Skin epidermis (tissue), 12 donors: ENCODE data around the gene THUMPD3.

Source experiments
- H3K27ac ChIP-seq, 21 experiments: fragments of 200-600 bp; sonication (generic) in 11 of 21; one replicate each; pipeline ENCODE4 v1.5.0; 2020; ENCODE audit warnings: mild to moderate bottlenecking in 3 of 21, inconsistent platforms in 2 of 21, moderate library complexity in 2 of 21
- H3K4me3 ChIP-seq, 7 experiments: fragments of 200-600 bp; sonication (generic) in 2 of 7; one replicate each; pipeline ENCODE4 v1.5.0; 2020; ENCODE audit warnings: inconsistent platforms in 2 of 7, mild to moderate bottlenecking in 2 of 7, moderate library complexity in 1 of 7

The THUMPD3 gene

GRCh38 chr3:9396301-9396631 lies 33.4 kb downstream of the THUMPD3 start:
- Histone ChIP-seq H3K27ac (peak overlapping the region; percentile 79 to 100 (median 99)), H3K4me3 (peak overlapping the region; percentile 75 to 92 (median 90))

GRCh38 chr3:9396632-9397331 lies 33.9 kb downstream of the THUMPD3 start:
- H3K27ac ChIP-seq, result peak overlapping the region; percentile 79 to 100 (median 99)
- H3K4me3 ChIP-seq, result peak overlapping the region; percentile 75 to 92 (median 90)

- Histone ChIP-seq H3K4me3 (peak within 1 kb of the TSS; percentile 75 to 92 (median 90)), H3K27ac (peak within 1 kb of the TSS; percentile 96 to 100 (median 99))
These were observed 34.6 kb downstream of the THUMPD3 start, which contains the start of gene SETD5 for GRCh38 chr3:9397332-9397905. TSS of gene SETD5 (plus strand) at chr3:9397615. CDS start at chr3:9428939, 31,324 bp downstream.

- peak overlapping the region; percentile 75 to 92 (median 90) for H3K4me3 ChIP-seq
- H3K27ac ChIP-seq, result peak overlapping the region; percentile 91 to 100 (median 99)
These were observed 35.2 kb downstream of the THUMPD3 start for GRCh38 chr3:9397906-9398699.

- peak overlapping the region; percentile 75 to 92 (median 90) for H3K4me3 ChIP-seq
These were observed 36.0 kb downstream of the THUMPD3 start for GRCh38 chr3:9398700-9399336.

GRCh38 chr3:9399337-9399703 lies 36.5 kb downstream of the THUMPD3 start:
- Histone ChIP-seq H3K27ac (peak overlapping the region in 19 of 21 experiments; percentile 91 to 100 (median 99)), H3K4me3 (peak overlapping the region; percentile 75 to 92 (median 90))

More at GRCh38 chr3:9398700-9399336, 36.0 kb downstream of the THUMPD3 start:
- peak overlapping the region; percentile 91 to 100 (median 99) for H3K27ac ChIP-seq

GRCh38 chr3:9399746-9400145 lies 36.9 kb downstream of the THUMPD3 start:
- Histone ChIP-seq H3K27ac (peak overlapping the region in 20 of 21 experiments; percentile 13 to 100 (median 99)), H3K4me3 (peak overlapping the region; percentile 75 to 92 (median 90))

- peak overlapping the region in 1 of 7 experiments; percentile 90 for H3K4me3 ChIP-seq
- H3K27ac ChIP-seq, result peak overlapping the region in 10 of 21 experiments; percentile 30 to 100 (median 99)
These were observed 37.8 kb downstream of the THUMPD3 start for GRCh38 chr3:9400616-9401015.

- Histone ChIP-seq H3K4me3 (no peak overlapping the region), H3K27ac (peak overlapping the region in 5 of 21 experiments; percentile 5 to 57 (median 35))
These were observed 39.1 kb downstream of the THUMPD3 start for GRCh38 chr3:9401986-9402385.

GRCh38 chr3:9402410-9403228 lies 39.8 kb downstream of the THUMPD3 start:
- H3K4me3 ChIP-seq, result no peak overlapping the region
- peak overlapping the region in 5 of 21 experiments; percentile 5 to 57 (median 35) for H3K27ac ChIP-seq

GRCh38 chr3:9403463-9403862 lies 40.6 kb downstream of the THUMPD3 start:
- H3K4me3 ChIP-seq, result no peak overlapping the region
- peak overlapping the region in 2 of 21 experiments; percentile 35 for H3K27ac ChIP-seq

GRCh38 chr3:9404680-9405079 lies 41.8 kb downstream of the THUMPD3 start:
- no peak overlapping the region for H3K4me3 ChIP-seq
- peak overlapping the region in 2 of 21 experiments; percentile 36 to 40 for H3K27ac ChIP-seq

GRCh38 chr3:9405756-9406155 lies 42.9 kb downstream of the THUMPD3 start:
- Histone ChIP-seq H3K4me3 (no peak overlapping the region), H3K27ac (peak overlapping the region in 2 of 21 experiments; percentile 29 to 36)

- Histone ChIP-seq H3K27ac (no peak overlapping the region), H3K4me3 (no peak overlapping the region)
These were observed 44.2 kb downstream of the THUMPD3 start for GRCh38 chr3:9406856-9407626.

- peak overlapping the region in 2 of 21 experiments; percentile 2 to 40 for H3K27ac ChIP-seq
- H3K4me3 ChIP-seq, result no peak overlapping the region
These were observed 45.2 kb downstream of the THUMPD3 start for GRCh38 chr3:9408061-9408460.

GRCh38 chr3:9408546-9408945 lies 45.7 kb downstream of the THUMPD3 start:
- no peak overlapping the region for H3K4me3 ChIP-seq
- H3K27ac ChIP-seq, result no peak overlapping the region

GRCh38 chr3:9409981-9410854 lies 47.4 kb downstream of the THUMPD3 start:
- peak overlapping the region in 3 of 21 experiments; percentile 13 to 44 (median 29) for H3K27ac ChIP-seq
- H3K4me3 ChIP-seq, result no peak overlapping the region
